ENCODE results near the gene JPH2.

JPH2 gene

GRCh38 chr20:44154521-44155001 is 32.4 kb downstream of the JPH2 start:
- no peaks in the 10 kb centered on the region for H3K36me3 ChIP-seq (ENCODE audit: insufficient read depth)
- no peaks in the 10 kb centered on the region for H3K27me3 ChIP-seq (ENCODE audit: insufficient read depth, low read depth)
- no peak overlapping the region for H3K9ac ChIP-seq
- H3K4me1 ChIP-seq (ENCODE audit: low read depth, poor library complexity, severe bottlenecking) = no peaks in the 10 kb centered on the region
- no peaks in the 10 kb centered on the region for H3K79me2 ChIP-seq (ENCODE audit: insufficient read depth, low read depth)
- no peak overlapping the region for H2AFZ ChIP-seq (ENCODE audit: low read depth)
- H4K20me1 ChIP-seq (ENCODE audit: insufficient read depth) = no peaks in the 10 kb centered on the region
- no peak overlapping the region for H3K27ac ChIP-seq
- H3K4me3 ChIP-seq (IDR thresholded peaks at IDR 0.05; ENCODE audit: insufficient read depth, low read depth, low read length) = no peak overlapping the region
- no peak overlapping the region for H3K4me2 ChIP-seq
- TF ChIP-seq CTCF (conservative IDR thresholded peaks at IDR 0.05; ENCODE audit: low read depth, low read length) = no peak

GRCh38 chr20:44153636-44154043 is 33.3 kb downstream of the JPH2 start:
- Histone ChIP-seq H3K27me3 (ENCODE audit: insufficient read depth, low read depth) (no peaks in the 10 kb centered on the region), H4K20me1 (ENCODE audit: insufficient read depth) (no peaks in the 10 kb centered on the region), H2AFZ (ENCODE audit: low read depth) (no peak overlapping the region), H3K4me3 (IDR thresholded peaks at IDR 0.05; ENCODE audit: insufficient read depth, low read depth, low read length) (no peak overlapping the region), H3K9ac (no peak overlapping the region), H3K36me3 (ENCODE audit: insufficient read depth) (no peaks in the 10 kb centered on the region), H3K27ac (no peak overlapping the region), H3K4me2 (no peak overlapping the region), H3K4me1 (ENCODE audit: low read depth, poor library complexity, severe bottlenecking) (no peaks in the 10 kb centered on the region), H3K79me2 (ENCODE audit: insufficient read depth, low read depth) (no peaks in the 10 kb centered on the region)
- TF ChIP-seq CTCF (conservative IDR thresholded peaks at IDR 0.05; ENCODE audit: low read depth, low read length) = no peak

- Histone ChIP-seq H3K4me2 (no peak overlapping the region), H4K20me1 (ENCODE audit: insufficient read depth) (no peaks in the 10 kb centered on the region), H2AFZ (ENCODE audit: low read depth) (no peak overlapping the region), H3K4me1 (ENCODE audit: low read depth, poor library complexity, severe bottlenecking) (no peaks in the 10 kb centered on the region), H3K79me2 (ENCODE audit: insufficient read depth, low read depth) (no peaks in the 10 kb centered on the region), H3K9ac (no peak overlapping the region), H3K36me3 (ENCODE audit: insufficient read depth) (no peaks in the 10 kb centered on the region), H3K4me3 (IDR thresholded peaks at IDR 0.05; ENCODE audit: insufficient read depth, low read depth, low read length) (no peak overlapping the region), H3K27me3 (ENCODE audit: insufficient read depth, low read depth) (no peaks in the 10 kb centered on the region), H3K27ac (no peak overlapping the region)
- TF ChIP-seq CTCF (conservative IDR thresholded peaks at IDR 0.05; ENCODE audit: low read depth, low read length) = no peak
Measured at GRCh38 chr20:44151621-44152416, 35.2 kb downstream of the JPH2 start.

- TF ChIP-seq CTCF (conservative IDR thresholded peaks at IDR 0.05; ENCODE audit: low read depth, low read length) = no peak
- no peak overlapping the region for H3K9ac ChIP-seq
- H4K20me1 ChIP-seq (ENCODE audit: insufficient read depth) = no peaks in the 10 kb centered on the region
Measured at GRCh38 chr20:44146272-44146671, 40.7 kb downstream of the JPH2 start.

More at GRCh38 chr20:44146272-44146671, 40.7 kb downstream of the JPH2 start:
- H3K4me2 ChIP-seq = no peak overlapping the region
- no peaks in the 10 kb centered on the region for H3K79me2 ChIP-seq (ENCODE audit: insufficient read depth, low read depth)
- no peaks in the 10 kb centered on the region for H3K36me3 ChIP-seq (ENCODE audit: insufficient read depth)
- H3K27me3 ChIP-seq (ENCODE audit: insufficient read depth, low read depth) = no peaks in the 10 kb centered on the region; the same call in 1 of the 2 replicates
- H3K4me1 ChIP-seq (ENCODE audit: low read depth, poor library complexity, severe bottlenecking) = no peaks in the 10 kb centered on the region
- H2AFZ ChIP-seq (ENCODE audit: low read depth) = no peak overlapping the region
- H3K27ac ChIP-seq = no peak overlapping the region
- no peak overlapping the region for H3K4me3 ChIP-seq (IDR thresholded peaks at IDR 0.05; ENCODE audit: insufficient read depth, low read depth, low read length)
